Breast epithelium (tissue), 3 donors: Measurements from ENCODE around the gene ADCY7.

ENCODE experiments used
- POLR2A ChIP-seq: fragments of 450-650 bp; IDR thresholded peaks from one replicate; pipeline ENCODE4 v1.6.1; 2016; ENCODE audit warnings: antibody characterized with exemption, mild to moderate bottlenecking, moderate library complexity
- POLR2AphosphoS5 ChIP-seq, 3 donors: sonication (generic); formaldehyde crosslinking; IDR thresholded peaks; one replicate each; pipeline ENCODE4 v1.6.1; 2017; ENCODE audit warnings: antibody characterized with exemption in 3 of 3
- TF ChIP-seq, protein P1 (sequence below), 3 donors: fragments of 450-650 bp; IDR thresholded peaks; one replicate each; pipeline ENCODE4 v1.5.1; 2016 to 2017; ENCODE audit warnings: antibody characterized with exemption in 3 of 3, mild to moderate bottlenecking in 3 of 3, moderate library complexity in 3 of 3

DNA sequence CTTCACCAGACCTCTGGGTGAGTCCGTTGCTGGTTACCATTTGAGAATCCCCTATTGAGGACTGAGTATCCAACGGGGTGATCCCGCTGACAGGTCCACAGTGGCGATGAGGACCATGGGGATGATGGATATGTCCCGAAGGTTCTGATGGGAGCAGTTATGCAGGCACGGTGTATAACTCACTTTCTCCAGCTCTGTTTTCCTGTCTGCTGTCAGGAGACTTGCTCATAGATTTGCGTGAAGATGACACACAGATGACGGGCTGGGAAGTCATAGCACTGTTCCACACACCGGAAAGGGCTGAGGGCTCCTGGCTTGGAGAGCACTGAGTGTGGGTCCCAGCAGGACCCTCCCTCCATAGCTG lies 22.2 kb upstream of the ADCY7 start:
- TF ChIP-seq POLR2A (no peak), POLR2AphosphoS5 (IDR thresholded peaks at IDR 0.05) (no peak)
- TF ChIP-seq, protein P1, sequence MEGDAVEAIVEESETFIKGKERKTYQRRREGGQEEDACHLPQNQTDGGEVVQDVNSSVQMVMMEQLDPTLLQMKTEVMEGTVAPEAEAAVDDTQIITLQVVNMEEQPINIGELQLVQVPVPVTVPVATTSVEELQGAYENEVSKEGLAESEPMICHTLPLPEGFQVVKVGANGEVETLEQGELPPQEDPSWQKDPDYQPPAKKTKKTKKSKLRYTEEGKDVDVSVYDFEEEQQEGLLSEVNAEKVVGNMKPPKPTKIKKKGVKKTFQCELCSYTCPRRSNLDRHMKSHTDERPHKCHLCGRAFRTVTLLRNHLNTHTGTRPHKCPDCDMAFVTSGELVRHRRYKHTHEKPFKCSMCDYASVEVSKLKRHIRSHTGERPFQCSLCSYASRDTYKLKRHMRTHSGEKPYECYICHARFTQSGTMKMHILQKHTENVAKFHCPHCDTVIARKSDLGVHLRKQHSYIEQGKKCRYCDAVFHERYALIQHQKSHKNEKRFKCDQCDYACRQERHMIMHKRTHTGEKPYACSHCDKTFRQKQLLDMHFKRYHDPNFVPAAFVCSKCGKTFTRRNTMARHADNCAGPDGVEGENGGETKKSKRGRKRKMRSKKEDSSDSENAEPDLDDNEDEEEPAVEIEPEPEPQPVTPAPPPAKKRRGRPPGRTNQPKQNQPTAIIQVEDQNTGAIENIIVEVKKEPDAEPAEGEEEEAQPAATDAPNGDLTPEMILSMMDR (IDR thresholded peaks at IDR 0.05), result no peak
